ENCODE results near the gene PEX6. TPM values are rescaled to one million over a fixed set of nuclear protein-coding genes. Genes with fewer than 3 reads are reported as not detected.

PEX6 gene
- total and polyA plus RNA-seq, 2 of the 13 experiments (the other 11 are each of a cell fraction or from before 2014, with no cell fraction given) = 5.1 to 6.7 TPM

- TF ChIP-seq, protein P1, sequence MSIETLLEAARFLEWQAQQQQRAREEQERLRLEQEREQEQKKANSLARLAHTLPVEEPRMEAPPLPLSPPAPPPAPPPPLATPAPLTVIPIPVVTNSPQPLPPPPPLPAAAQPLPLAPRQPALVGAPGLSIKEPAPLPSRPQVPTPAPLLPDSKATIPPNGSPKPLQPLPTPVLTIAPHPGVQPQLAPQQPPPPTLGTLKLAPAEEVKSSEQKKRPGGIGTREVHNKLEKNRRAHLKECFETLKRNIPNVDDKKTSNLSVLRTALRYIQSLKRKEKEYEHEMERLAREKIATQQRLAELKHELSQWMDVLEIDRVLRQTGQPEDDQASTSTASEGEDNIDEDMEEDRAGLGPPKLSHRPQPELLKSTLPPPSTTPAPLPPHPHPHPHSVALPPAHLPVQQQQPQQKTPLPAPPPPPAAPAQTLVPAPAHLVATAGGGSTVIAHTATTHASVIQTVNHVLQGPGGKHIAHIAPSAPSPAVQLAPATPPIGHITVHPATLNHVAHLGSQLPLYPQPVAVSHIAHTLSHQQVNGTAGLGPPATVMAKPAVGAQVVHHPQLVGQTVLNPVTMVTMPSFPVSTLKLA (IDR thresholded peaks at IDR 0.05) = 0 out of 2 replicates have a peak, but pooled peaks have one; percentile 25
- no peak for TF ChIP-seq ZNF3 (CRISPR knock-in tag; IDR thresholded peaks at IDR 0.05)
- no peak for TF ChIP-seq NR3C1 (CRISPR knock-in tag; IDR thresholded peaks at IDR 0.05)
- TF ChIP-seq ZNF644 (CRISPR knock-in tag; IDR thresholded peaks at IDR 0.05; ENCODE audit: low read depth) = peak; percentile 93
- TF ChIP-seq ZNF552 (CRISPR knock-in tag; IDR thresholded peaks at IDR 0.05; ENCODE audit: borderline replicate concordance) = 0 out of 2 replicates have a peak, but pooled peaks have one; percentile 83
- peak; percentile 84; the same call in 1 of the 2 replicates for TF ChIP-seq SRY (CRISPR knock-in tag; IDR thresholded peaks at IDR 0.05)
- no peak for TF ChIP-seq GABPA (IDR thresholded peaks at IDR 0.05; ENCODE audit: low read depth, low read length)
- TF ChIP-seq GABPA (CRISPR knock-in tag; IDR thresholded peaks at IDR 0.05; ENCODE audit: low read depth) = peak; percentile 34; the same call in 1 of the 2 replicates
- TF ChIP-seq ZNF329 (CRISPR knock-in tag; IDR thresholded peaks at IDR 0.05; ENCODE audit: low read depth) = 0 out of 2 replicates have a peak, but pooled peaks have one; percentile 25
- no peak for TF ChIP-seq MBNL3 (CRISPR knock-in tag; conservative IDR thresholded peaks at IDR 0.05)
- TF ChIP-seq, protein P2, sequence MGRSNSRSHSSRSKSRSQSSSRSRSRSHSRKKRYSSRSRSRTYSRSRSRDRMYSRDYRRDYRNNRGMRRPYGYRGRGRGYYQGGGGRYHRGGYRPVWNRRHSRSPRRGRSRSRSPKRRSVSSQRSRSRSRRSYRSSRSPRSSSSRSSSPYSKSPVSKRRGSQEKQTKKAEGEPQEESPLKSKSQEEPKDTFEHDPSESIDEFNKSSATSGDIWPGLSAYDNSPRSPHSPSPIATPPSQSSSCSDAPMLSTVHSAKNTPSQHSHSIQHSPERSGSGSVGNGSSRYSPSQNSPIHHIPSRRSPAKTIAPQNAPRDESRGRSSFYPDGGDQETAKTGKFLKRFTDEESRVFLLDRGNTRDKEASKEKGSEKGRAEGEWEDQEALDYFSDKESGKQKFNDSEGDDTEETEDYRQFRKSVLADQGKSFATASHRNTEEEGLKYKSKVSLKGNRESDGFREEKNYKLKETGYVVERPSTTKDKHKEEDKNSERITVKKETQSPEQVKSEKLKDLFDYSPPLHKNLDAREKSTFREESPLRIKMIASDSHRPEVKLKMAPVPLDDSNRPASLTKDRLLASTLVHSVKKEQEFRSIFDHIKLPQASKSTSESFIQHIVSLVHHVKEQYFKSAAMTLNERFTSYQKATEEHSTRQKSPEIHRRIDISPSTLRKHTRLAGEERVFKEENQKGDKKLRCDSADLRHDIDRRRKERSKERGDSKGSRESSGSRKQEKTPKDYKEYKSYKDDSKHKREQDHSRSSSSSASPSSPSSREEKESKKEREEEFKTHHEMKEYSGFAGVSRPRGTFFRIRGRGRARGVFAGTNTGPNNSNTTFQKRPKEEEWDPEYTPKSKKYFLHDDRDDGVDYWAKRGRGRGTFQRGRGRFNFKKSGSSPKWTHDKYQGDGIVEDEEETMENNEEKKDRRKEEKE (IDR thresholded peaks at IDR 0.05) = no peak
- no peak for TF ChIP-seq SCMH1 (CRISPR knock-in tag; IDR thresholded peaks at IDR 0.05; ENCODE audit: borderline replicate concordance)
- no peak for TF ChIP-seq ZNF326 (CRISPR knock-in tag; IDR thresholded peaks at IDR 0.05; ENCODE audit: borderline replicate concordance)
- TF ChIP-seq GPN1 (CRISPR knock-in tag; IDR thresholded peaks at IDR 0.05; ENCODE audit: borderline replicate concordance) = no peak
- TF ChIP-seq KLF15 (CRISPR knock-in tag; IDR thresholded peaks at IDR 0.05; ENCODE audit: borderline replicate concordance) = no peak
- TF ChIP-seq SALL2 (CRISPR knock-in tag; IDR thresholded peaks at IDR 0.05) = no peak
- no peak for TF ChIP-seq ZNF383 (CRISPR knock-in tag; IDR thresholded peaks at IDR 0.05; ENCODE audit: borderline replicate concordance)
- TF ChIP-seq RBFOX2 (IDR thresholded peaks at IDR 0.05; ENCODE audit: low read depth, low read length) = no peak
- TF ChIP-seq MAFG (CRISPR knock-in tag; IDR thresholded peaks at IDR 0.05) = no peak
- no peak for TF ChIP-seq PLSCR1 (CRISPR knock-in tag; IDR thresholded peaks at IDR 0.05; ENCODE audit: borderline replicate concordance)
- peak; percentile 94 for TF ChIP-seq FOXP1 (IDR thresholded peaks at IDR 0.05)
- peak; percentile 97 for TF ChIP-seq FOXP1 (CRISPR knock-in tag; IDR thresholded peaks at IDR 0.05)
- TF ChIP-seq, protein P3, sequence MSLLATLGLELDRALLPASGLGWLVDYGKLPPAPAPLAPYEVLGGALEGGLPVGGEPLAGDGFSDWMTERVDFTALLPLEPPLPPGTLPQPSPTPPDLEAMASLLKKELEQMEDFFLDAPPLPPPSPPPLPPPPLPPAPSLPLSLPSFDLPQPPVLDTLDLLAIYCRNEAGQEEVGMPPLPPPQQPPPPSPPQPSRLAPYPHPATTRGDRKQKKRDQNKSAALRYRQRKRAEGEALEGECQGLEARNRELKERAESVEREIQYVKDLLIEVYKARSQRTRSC (CRISPR knock-in tag; IDR thresholded peaks at IDR 0.05; ENCODE audit: low read depth) = peak; percentile 95
- 0 out of 2 replicates have a peak, but pooled peaks have one; percentile 74 for TF ChIP-seq ZNF557 (CRISPR knock-in tag; IDR thresholded peaks at IDR 0.05)
- peak; percentile 98 for TF ChIP-seq ZNF782 (CRISPR knock-in tag; IDR thresholded peaks at IDR 0.05; ENCODE audit: borderline replicate concordance)
- TF ChIP-seq TARDBP (CRISPR knock-in tag; IDR thresholded peaks at IDR 0.05) = peak; percentile 94
- no peak for TF ChIP-seq ISL2 (CRISPR knock-in tag; IDR thresholded peaks at IDR 0.05)
Measured at GRCh38 chr6:42938987-42939809, 39.8 kb downstream of the PEX6 start (continued).

Measured in HepG2 (cell line).